GM18498 (cell line): ENCODE data around the gene CHKA.

ENCODE experiments used
- ATAC-seq: cut with Tn5 transposase; IDR thresholded peaks from one replicate; pipeline ENCODE4 v1.9.1; 2021; ENCODE audit warnings: mild to moderate bottlenecking, moderate library complexity; ENCODE audit not compliant: unreplicated experiment

Gene CHKA

DNA sequence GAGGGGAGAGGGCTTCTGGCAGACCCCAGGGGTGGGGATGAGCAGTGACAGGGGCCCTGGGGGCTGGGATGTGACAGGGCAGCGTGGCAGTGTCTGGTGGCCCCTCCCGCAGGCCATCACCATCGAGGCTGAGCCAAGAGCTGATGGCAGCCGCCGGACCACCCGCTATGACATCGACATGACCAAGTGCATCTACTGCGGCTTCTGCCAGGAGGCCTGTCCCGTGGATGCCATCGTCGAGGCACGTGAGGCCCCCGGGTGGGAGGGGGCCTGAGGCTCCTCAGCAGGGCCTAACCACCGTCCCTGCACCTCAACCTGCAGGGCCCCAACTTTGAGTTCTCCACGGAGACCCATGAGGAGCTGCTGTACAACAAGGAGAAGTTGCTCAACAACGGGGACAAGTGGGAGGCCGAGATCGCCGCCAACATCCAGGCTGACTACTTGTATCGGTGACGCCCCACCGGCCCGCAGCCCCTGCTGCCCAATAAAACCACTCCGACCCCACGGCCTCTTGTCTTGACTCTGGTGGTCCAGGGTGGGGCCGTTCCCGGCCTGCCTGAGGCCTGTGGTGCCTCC, 85.0 kb downstream of the CHKA start:
- ATAC-seq = no peak

GRCh38 chr11:68035266-68035876, 85.8 kb downstream of the CHKA start:
- no peak for ATAC-seq

GRCh38 chr11:68033708-68034045, 87.5 kb downstream of the CHKA start:
- ATAC-seq = no peak

DNA sequence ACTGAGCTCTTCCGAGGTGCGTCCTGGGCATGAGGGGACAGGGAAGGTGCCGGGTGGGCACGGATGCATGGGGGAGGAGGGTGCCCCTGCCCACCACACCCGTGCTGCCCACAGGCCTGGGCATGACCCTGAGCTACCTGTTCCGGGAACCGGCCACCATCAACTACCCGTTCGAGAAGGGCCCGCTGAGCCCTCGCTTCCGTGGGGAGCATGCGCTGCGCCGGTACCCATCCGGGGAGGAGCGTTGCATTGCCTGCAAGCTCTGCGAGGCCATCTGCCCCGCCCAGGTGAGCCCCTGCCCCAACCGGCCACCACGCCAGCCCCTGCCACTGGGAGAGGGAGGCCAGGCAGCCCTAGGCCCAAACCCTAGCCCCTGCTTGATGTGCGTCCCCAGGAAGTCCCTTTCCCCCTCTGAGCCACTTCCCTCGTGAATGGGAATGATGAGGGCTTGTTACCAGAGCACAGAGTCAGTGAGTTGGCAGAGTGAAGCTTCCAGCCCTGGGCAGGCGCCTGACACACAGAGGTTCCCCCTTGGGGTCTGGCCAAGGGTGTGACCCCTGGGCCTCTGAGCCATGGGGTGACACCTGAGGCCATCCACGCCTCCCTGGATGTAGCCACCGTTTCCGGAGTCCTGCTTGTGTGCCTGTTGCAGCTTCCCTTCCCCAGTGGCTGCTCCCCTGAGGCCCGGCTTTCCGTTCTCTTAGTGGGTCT, 88.0 kb downstream of the CHKA start:
- ATAC-seq = no peak

DNA sequence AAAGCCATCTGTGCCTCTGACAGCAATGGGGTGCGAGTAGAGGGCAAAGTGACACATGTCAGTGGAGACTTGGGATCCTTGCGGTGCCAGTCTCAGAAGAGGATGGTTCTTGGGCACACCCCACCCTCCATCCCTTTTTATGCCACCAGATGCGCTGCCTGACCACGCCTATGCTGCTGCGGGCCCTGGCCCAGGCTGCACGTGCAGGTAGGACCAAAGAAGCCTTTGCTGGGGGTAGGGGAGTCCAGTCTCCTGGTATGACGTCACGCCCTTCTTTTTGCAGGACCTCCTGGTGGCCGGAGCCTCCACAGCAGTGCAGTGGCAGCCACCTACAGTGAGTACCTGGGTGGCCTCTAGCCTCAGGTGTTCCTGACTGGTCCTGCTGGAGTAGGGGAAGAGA, 89.2 kb downstream of the CHKA start:
- ATAC-seq = no peak

GRCh38 chr11:68031144-68031464, 90.1 kb downstream of the CHKA start:
- no peak for ATAC-seq

- peak; percentile 92 for ATAC-seq
Measured at GRCh38 chr11:68030318-68031143, 90.7 kb downstream of the CHKA start, which contains the start of gene NDUFS8. Gene NDUFS8 (plus strand): TSS chr11:68030681. CDS start chr11:68032152, 1,471 bp downstream.

GRCh38 chr11:68028802-68029545, 92.2 kb downstream of the CHKA start:
- ATAC-seq = no peak

DNA sequence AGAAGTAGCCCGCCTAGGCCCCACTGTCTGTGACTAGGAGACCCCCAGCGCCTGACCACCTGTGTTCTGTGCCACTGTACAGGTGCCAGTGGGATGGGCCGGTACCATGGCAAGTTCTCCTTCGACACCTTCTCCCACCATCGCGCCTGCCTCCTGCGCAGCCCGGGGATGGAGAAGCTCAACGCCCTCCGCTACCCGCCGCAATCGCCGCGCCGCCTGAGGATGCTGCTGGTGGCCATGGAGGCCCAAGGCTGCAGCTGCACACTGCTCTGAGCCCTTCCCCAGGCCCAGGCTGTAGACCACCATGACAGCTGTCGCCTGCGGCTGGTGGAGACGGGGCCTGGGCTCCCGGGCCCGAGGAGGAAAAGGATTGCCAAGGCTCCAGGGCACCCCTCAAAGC, 93.5 kb downstream of the CHKA start:
- no peak for ATAC-seq

DNA sequence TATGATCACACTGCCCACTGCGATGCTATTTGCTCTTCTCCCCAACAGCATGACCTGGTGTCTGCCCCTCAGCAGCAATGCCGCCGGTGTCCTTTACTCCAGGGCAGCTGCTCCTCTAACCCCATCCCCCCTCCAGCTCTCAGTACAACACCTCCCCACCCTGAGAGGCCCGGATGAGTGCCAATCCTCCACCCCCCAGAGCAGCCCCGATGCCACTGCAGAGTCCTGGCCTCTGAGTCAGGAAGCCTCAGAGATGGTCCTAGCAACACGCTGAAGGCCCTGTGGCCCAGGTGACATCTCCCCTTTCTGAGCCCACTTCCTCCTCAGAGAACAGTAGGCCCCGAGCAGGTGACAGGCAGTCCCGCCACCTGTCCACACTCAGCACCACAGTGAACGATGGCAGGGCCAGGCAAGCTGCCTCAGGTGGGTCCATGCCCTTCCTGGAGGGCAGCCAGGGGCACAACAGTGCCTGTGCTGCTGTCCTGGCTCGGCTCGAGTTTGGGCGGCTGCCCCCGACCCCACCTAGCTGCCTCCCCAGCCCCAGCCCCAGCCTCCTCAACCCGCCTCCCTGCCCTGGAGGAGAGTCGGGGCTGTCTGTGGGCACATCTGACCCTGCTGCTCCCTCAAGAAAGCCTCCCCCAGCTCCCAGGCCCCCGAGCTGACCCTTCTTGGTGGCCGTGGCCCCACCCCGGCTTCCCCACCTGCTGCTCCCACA, 94.6 kb downstream of the CHKA start:
- no peak for ATAC-seq

- ATAC-seq = no peak
Measured at GRCh38 chr11:68025047-68025446, 96.1 kb downstream of the CHKA start.

GRCh38 chr11:68024508-68024907, 96.7 kb downstream of the CHKA start:
- ATAC-seq = no peak

- ATAC-seq = no peak
Measured at GRCh38 chr11:68022531-68022930, 98.7 kb downstream of the CHKA start.

DNA sequence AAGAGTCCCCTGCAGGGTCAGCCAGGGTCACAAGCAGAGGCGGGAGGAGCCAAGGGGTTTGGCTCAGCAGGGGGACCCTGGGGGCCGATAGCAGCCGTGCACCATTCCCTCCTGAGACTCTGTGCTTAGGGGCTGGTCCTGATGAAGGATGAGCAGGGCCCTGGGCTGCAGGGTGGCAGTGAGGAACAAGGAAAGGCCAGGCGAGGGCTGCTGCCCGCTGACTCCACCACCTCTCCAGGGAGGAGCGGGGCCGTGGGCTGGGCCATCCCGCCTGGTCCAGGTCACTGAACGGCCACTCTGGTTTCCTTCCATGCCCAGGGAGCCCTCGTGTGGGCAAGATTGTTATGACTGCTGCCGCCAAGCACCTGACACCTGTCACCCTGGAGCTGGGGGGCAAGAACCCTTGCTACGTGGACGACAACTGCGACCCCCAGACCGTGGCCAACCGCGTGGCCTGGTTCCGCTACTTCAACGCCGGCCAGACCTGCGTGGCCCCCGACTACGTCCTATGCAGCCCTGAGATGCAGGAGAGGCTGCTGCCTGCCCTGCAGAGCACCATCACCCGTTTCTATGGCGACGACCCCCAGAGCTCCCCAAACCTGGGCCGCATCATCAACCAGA, 99.9 kb downstream of the CHKA start:
- ATAC-seq = no peak

GRCh38 chr11:68020575-68020974, 100.6 kb downstream of the CHKA start:
- no peak for ATAC-seq

DNA sequence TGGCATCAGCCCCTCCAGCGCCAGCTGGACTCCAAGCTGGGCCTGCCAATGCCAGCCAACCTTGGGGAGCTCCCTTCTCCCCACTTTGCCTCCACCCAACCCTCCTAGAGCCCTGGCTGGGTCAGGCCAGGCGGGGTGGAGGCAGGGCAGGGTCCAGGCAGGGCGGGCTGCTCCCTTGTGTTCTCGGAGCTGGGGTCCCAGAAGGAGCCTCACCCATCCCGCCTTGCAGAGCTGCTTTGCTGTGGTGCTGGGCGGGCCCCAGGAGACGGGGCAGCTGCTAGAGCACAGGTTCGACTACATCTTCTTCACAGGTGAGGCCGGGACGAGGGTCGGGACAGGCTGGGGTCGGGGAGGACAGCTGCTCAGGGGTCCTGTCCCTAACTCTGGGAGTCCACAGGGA, 101.7 kb downstream of the CHKA start:
- no peak for ATAC-seq

- ATAC-seq = no peak
Measured at GRCh38 chr11:68018730-68019190, 102.4 kb downstream of the CHKA start.

- ATAC-seq = no peak
Measured at GRCh38 chr11:68017980-68018729, 103.0 kb downstream of the CHKA start.
